ENCODE measurements around the gene ZDHHC8.

The ZDHHC8 gene

DNA sequence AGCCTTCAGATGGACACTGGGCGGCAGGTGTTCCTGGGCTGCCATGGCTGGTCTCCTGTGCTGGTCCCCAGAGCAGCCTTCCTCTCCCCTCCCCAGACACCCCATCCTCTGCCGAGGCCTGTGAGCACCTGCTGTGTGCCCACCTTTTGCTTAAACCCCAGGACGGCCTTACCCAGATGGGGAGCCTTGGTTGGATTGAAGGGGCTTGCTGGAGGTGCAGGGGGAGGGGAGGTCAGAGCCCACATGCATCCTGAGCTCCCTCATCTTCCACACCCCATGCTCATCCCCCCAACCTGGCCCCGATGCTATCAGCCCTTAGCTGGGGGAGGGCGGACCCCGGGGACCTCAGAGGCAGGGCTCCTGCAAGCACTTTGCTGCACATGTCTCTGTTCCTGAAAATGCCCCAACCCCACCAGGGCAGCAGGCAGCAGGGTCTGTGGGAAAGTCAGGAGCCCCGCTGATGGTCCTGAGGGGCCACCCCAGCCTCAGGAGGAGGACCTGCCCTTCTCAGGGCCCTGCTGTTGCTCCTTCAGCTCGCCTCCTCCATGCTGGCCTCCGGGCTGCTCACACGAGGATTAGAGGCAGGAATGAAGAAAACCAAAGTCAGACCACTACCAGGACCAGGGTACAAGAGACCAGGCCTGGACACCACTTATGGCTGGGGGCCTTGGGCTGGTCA, 60.8 kb downstream of the ZDHHC8 start:
- H3K4me3 Mint-ChIP-seq: no peak overlapping the region
- peaks cover 5% of the 10 kb centered on the region for H3K4me1 Mint-ChIP-seq
- no peak overlapping the region for H3K27ac Mint-ChIP-seq
- H3K27me3 Mint-ChIP-seq (ENCODE audit: low read depth): peaks cover 19% of the 10 kb centered on the region
- H3K9me3 Mint-ChIP-seq: no peaks in the 10 kb centered on the region
- no peaks in the 10 kb centered on the region for H3K36me3 Mint-ChIP-seq (ENCODE audit: low read depth)
- TF ChIP-seq, protein P1, sequence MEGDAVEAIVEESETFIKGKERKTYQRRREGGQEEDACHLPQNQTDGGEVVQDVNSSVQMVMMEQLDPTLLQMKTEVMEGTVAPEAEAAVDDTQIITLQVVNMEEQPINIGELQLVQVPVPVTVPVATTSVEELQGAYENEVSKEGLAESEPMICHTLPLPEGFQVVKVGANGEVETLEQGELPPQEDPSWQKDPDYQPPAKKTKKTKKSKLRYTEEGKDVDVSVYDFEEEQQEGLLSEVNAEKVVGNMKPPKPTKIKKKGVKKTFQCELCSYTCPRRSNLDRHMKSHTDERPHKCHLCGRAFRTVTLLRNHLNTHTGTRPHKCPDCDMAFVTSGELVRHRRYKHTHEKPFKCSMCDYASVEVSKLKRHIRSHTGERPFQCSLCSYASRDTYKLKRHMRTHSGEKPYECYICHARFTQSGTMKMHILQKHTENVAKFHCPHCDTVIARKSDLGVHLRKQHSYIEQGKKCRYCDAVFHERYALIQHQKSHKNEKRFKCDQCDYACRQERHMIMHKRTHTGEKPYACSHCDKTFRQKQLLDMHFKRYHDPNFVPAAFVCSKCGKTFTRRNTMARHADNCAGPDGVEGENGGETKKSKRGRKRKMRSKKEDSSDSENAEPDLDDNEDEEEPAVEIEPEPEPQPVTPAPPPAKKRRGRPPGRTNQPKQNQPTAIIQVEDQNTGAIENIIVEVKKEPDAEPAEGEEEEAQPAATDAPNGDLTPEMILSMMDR (IDR thresholded peaks at IDR 0.05; ENCODE audit: unreplicated experiment in 3 of 3): no peak

DNA sequence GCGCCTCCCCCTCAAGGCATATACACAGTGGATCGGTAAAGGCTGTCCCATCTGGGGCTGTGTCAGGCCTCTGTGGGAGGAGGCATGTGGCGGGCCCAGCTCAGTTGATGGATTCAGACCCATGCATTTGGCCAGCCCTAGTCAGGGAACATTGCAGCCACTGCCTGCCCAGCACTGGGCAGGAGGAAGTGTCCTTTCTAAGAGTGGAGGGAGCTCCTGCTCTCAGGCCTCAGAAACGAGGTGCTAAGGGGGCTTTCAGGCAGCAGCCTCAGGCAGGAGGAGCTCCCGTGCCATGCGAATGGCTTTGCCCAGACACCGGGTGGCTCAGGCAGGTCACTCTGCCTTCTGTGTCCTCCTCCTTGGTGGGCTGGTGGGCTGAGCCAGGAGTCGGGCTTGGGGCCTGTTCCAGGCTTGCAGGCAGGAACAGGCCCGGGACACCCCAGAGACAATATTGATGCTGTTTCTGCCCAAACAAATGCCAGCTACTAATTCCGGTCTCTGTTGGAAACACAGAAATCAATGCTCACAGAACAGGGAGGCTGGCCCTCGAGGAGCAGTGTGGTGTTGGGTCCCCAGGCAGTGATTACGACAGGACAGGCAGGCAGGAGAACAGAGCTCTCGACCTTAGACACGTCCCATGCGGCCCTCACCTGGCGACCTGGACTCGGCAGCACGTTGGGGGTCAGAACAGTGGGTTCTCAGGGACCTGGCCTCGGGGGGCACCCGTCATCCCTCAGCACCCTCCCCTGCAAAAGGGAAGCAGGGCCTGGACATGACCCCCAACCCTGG, 61.6 kb downstream of the ZDHHC8 start:
- Mint-ChIP-seq H3K36me3 (ENCODE audit: low read depth) (no peaks in the 10 kb centered on the region), H3K27ac (no peak overlapping the region), H3K9me3 (no peaks in the 10 kb centered on the region), H3K4me3 (no peak overlapping the region), H3K4me1 (peaks cover 9% of the 10 kb centered on the region), H3K27me3 (ENCODE audit: low read depth) (peaks cover 23% of the 10 kb centered on the region)
- TF ChIP-seq, protein P1 (IDR thresholded peaks at IDR 0.05; ENCODE audit: unreplicated experiment in 3 of 3): no peak

DNA sequence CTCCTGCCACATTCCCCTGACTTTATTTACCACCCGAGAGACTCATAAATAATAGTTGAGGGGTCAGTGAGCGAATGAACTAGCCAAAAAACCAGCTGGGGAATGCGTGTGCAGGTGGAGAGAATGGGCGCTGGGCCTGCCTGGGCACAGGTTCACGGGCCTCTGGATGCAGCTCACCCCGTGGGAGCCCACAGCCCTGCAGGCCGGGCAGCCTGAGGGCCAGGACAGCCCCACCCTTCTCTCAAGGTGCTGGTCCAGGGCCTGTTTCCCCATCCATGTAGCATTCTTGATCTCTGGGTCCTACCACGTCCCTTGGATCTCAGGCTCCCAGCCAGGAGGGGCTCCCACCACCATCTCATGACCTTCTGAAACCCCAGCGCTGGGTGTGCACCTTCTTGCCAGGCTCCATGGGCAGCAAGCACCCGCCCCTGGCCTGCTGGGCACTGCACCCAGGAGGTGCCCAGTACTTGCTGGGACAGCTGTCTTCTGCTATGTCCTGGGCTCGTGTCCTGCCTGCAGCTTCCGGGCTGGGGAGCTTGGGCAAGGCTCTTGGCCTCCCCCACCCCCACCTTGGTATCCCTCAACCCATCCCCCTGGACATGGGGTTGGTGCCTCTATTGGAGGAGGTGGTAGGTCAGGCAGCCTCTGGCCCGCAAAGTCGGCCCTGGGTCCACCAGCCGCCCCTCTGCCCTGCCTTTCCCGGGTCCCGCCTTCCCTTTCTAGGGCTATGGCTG, 62.3 kb downstream of the ZDHHC8 start:
- no peak overlapping the region for H3K27ac Mint-ChIP-seq
- peaks cover 15% of the 10 kb centered on the region for H3K4me1 Mint-ChIP-seq
- peaks cover 23% of the 10 kb centered on the region for H3K27me3 Mint-ChIP-seq (ENCODE audit: low read depth)
- H3K9me3 Mint-ChIP-seq: no peaks in the 10 kb centered on the region
- no peaks in the 10 kb centered on the region for H3K36me3 Mint-ChIP-seq (ENCODE audit: low read depth)
- TF ChIP-seq, protein P1 (IDR thresholded peaks at IDR 0.05; ENCODE audit: unreplicated experiment in 3 of 3): no peak
- no peak overlapping the region for H3K4me3 Mint-ChIP-seq

DNA sequence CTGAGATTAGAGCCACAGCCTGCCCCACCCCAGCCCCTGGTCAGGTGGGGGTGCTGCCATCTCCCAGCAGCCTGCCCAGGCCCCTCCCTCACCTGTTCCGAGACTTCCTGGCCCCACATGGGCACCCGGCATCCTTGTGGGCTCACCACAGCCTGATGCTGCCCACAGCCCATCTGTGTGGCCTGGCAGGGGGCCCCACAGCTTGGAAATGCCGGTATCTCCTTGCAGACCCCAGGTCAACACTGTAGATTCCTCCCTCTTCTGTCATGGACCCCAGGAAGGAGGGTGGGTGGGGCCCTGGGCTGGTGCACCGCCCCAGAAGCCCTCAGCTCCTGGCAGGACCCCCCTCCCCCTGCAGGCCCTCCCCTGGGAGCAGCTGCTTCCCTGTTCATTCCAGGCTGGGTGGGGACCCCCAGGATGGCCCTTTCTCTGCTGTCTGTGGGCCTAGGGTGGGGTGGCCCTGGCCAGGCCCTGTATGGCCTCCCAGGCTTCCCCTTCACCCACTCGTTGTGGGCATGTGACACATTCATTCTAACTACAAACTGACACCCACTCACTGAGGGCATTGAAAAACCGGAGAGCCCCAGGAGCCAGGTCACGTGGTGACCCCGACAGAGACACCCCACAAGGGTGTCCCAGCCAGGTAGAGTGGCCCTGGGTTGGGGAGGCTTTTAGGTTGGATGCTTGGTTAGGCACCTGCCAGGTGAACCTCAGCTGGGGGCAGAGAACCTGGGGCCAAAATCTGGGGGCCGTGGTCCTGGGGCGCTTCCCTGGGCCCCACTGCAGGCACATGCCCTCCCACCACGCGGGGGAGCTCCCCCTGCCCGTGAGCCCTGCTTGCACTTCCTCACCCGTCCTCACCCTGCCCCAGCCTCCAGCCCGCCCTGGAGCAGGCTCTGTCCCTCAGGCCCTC, 63.3 kb downstream of the ZDHHC8 start:
- H3K27me3 Mint-ChIP-seq (ENCODE audit: low read depth): peaks cover 15% of the 10 kb centered on the region
- TF ChIP-seq, protein P1 (IDR thresholded peaks at IDR 0.05; ENCODE audit: unreplicated experiment in 3 of 3): no peak
- H3K27ac Mint-ChIP-seq: no peak overlapping the region
- H3K9me3 Mint-ChIP-seq: no peaks in the 10 kb centered on the region
- peaks cover 15% of the 10 kb centered on the region for H3K4me1 Mint-ChIP-seq
- H3K36me3 Mint-ChIP-seq (ENCODE audit: low read depth): no peaks in the 10 kb centered on the region
- no peak overlapping the region for H3K4me3 Mint-ChIP-seq

DNA sequence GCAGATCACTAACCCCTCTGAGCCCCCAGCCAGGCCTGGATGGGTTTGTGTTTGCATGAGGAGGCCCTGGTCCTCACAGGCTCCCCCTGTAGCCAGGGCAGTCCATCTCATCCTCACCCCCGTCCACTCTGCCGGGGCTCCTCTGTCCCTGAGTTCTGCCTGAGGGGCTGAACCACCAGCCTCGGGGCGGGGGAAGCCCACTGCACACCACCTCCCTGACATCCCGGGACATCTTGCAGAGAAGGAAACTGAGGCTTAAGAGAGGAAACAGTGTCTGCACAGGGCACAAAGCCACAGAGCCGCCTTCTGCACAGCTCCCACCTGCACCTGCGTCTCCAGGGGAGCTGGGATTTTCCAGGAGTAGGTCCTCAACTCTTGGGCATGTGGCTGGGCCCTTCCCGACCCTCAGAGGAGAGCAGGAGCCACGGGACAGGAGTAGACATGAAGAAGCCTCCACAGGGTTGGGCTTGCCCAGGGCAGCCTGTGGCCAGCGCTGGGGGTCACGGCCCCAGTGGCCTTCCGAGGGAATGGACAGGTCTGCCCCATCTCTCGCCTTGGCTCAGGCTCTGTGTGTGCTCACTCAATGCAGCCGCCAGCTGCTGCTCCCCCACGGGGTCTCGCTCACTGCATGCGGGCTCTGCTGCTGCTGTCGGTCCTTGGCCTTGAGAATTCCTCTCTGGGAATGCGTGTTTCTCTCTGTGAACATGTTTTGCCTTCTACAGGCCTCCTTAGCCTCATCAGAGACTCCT, 64.7 kb downstream of the ZDHHC8 start:
- Mint-ChIP-seq H3K27ac (peak overlapping the region in 1 of 3 experiments; percentile 59), H3K4me1 (peaks cover 15% of the 10 kb centered on the region), H3K9me3 (no peaks in the 10 kb centered on the region), H3K27me3 (ENCODE audit: low read depth) (peaks cover 9% of the 10 kb centered on the region), H3K36me3 (ENCODE audit: low read depth) (no peaks in the 10 kb centered on the region), H3K4me3 (no peak overlapping the region)
- TF ChIP-seq, protein P1 (IDR thresholded peaks at IDR 0.05; ENCODE audit: unreplicated experiment in 3 of 3): no peak

Measured in nephron (organoid).